Peyer's patch (tissue), 4 donors: ENCODE results near the gene AHCY.

Experiments used
- CTCF ChIP-seq, 6 experiments: fragments of 450-650 bp in 4 of 6; fragments of 200-600 bp in 2 of 6; sonication (generic) in 1 of 6; IDR thresholded peaks; one replicate each; pipeline ENCODE4 v1.5.1; 2017 to 2019; ENCODE audit warnings: antibody characterized with exemption in 6 of 6, mild to moderate bottlenecking in 3 of 6, moderate library complexity in 1 of 6
- POLR2A ChIP-seq, 2 donors: fragments of 450-650 bp; IDR thresholded peaks; one replicate each; pipeline ENCODE4 v1.5.1; 2017; ENCODE audit warnings: antibody characterized with exemption in 2 of 2, mild to moderate bottlenecking in 2 of 2, moderate library complexity in 2 of 2

GRCh38 chr20:34337982-34338726 lies 35.0 kb upstream of the AHCY start:
- TF ChIP-seq CTCF (IDR thresholded peaks at IDR 0.05): no peak
- no peak for TF ChIP-seq POLR2A (IDR thresholded peaks at IDR 0.05)
